Adipocyte (in vitro differentiated cells): Measurements from ENCODE around the gene AMIGO3.

Experiments used
- DNase-seq: peaks from one replicate; pipeline ENCODE4 v3.0.0-alpha.2; 2015; ENCODE audit warnings: low read depth
- H3K27me3 ChIP-seq: replicated peaks from 2 replicates; pipeline ENCODE4 v1.7.0; 2013; ENCODE audit warnings: mild to moderate bottlenecking, low read length, moderate library complexity; ENCODE audit not compliant: control insufficient read depth, insufficient read depth
- H3K36me3 ChIP-seq: 2 replicates; pipeline ENCODE4 v1.7.0; 2013; ENCODE audit warnings: low read length, mild to moderate bottlenecking, moderate library complexity; ENCODE audit not compliant: control insufficient read depth, insufficient read depth, severe bottlenecking
- H3K4me1 ChIP-seq: 2 replicates; pipeline ENCODE4 v1.7.0; 2013; ENCODE audit warnings: mild to moderate bottlenecking, low read length, moderate library complexity; ENCODE audit not compliant: control insufficient read depth, insufficient read depth
- H3K4me3 ChIP-seq: 2 replicates; pipeline ENCODE4 v1.7.0; 2013; ENCODE audit warnings: mild to moderate bottlenecking, low read length, moderate library complexity
- H3K9ac ChIP-seq: 2 replicates; pipeline ENCODE4 v1.7.0; 2013; ENCODE audit warnings: mild to moderate bottlenecking, low read length, moderate library complexity
- H3K9me3 ChIP-seq: 2 replicates; pipeline ENCODE4 v1.7.0; 2013; ENCODE audit warnings: mild to moderate bottlenecking, low read length, moderate library complexity; ENCODE audit not compliant: control insufficient read depth

Gene AMIGO3

DNA sequence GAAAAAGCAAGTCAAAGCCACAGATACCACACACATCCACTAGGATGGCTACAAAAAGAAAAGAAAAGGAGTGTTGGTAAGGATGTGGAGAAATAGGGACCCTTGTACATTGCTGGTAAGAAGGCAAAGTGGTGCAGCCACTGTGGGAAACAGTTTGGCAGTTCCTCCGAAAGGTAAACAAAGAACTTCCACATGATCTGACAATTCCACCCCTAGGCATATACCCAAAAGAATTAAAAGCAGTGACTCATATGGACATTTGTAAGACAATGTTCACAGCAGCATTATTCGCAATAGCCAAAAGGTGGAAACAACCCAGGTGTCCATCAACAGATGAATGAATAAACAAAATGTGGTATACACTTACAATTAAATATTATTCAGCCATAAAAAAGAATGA lies 26.5 kb upstream of the AMIGO3 start:
- DNase-seq, result peak; percentile 49
- Histone ChIP-seq H3K9me3 (no peaks in the 10 kb centered on the region), H3K4me3 (no peak overlapping the region), H3K36me3 (peaks cover 21% of the 10 kb centered on the region), H3K27me3 (no peaks in the 10 kb centered on the region), H3K9ac (no peak overlapping the region), H3K4me1 (no peaks in the 10 kb centered on the region)

DNA sequence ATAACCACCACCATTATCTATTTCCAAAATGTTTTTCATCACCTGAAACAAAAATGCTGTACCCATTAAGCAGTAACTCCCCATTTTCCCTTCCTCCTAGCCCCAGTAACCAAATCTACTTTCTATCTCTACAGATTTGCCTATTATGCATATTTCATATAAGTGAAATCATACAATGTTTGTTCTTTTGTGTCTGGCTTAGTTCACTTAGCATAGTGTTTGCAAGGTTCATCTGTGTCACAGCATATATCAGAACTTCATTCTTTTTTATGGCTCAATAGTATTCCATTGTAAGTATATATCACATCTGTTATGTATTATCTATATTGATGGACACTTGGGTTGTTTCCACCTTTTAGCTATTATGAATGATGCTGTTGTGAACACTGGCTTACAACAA lies 20.9 kb upstream of the AMIGO3 start:
- peaks cover 39% of the 10 kb centered on the region for H3K36me3 ChIP-seq
- no peaks in the 10 kb centered on the region for H3K27me3 ChIP-seq

DNA sequence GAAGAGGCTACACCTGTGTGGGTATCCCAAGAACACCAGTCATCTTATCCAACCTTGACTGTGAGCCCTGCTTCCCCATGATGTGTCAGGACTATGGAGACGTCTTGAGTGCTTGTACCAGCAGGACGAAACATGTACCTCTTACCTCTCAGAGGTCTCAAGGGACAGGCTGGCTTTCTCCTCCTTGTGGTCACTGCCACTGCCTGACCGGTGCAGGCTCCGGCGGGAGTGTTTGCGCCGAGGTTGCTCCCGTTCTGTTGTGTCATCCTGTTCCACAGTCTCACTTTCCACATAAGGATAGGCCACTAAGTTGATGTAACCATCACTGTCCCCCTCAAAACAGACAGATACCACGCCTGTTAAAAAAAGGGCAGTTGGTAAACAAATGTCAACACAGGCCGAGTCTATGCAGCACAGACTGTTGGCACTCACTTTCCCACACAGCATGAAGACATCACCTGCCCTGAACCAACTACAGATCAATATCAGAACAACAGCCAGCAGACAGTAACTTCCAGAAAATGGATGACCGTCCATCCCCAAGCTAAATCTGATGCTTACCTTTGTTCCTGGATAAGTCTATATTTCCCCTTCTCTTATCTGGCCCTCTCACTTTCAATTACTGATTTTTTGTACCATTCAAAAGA lies 18.7 kb upstream of the AMIGO3 start:
- Histone ChIP-seq H3K9me3 (no peaks in the 10 kb centered on the region), H3K4me3 (no peak overlapping the region), H3K27me3 (no peaks in the 10 kb centered on the region), H3K9ac (no peak overlapping the region), H3K36me3 (peaks cover 50% of the 10 kb centered on the region), H3K4me1 (peaks cover 7% of the 10 kb centered on the region)
- no peak for DNase-seq

More for the DNA sequence above, 20.9 kb upstream of the AMIGO3 start:
- DNase-seq, result no peak
- H3K4me3 ChIP-seq, result no peak overlapping the region
- no peaks in the 10 kb centered on the region for H3K4me1 ChIP-seq
- no peaks in the 10 kb centered on the region for H3K9me3 ChIP-seq
- no peak overlapping the region for H3K9ac ChIP-seq

DNA sequence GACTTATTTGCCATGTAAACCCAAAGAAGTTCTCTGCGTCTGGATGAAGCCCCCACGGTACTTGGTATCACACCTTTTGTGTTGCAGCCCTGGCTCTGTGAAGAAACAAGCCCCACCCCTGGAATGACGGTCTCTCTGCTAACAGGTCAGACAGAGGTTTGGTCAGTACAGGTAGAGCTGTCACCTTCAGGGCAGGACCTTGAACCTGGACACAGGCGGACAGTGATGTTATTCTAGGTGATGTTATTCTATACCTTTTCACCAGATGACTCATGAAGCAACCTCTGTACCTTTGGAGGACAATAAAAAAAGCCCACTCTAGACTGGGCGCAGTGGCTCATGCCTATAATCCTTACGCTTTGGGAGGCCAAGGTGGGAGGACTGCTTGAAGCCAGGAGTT lies 15.3 kb upstream of the AMIGO3 start:
- no peaks in the 10 kb centered on the region for H3K27me3 ChIP-seq
- H3K4me3 ChIP-seq, result no peak overlapping the region
- H3K9ac ChIP-seq, result no peak overlapping the region
- no peak for DNase-seq
- no peaks in the 10 kb centered on the region for H3K9me3 ChIP-seq
- peaks cover 65% of the 10 kb centered on the region for H3K36me3 ChIP-seq
- peaks cover 8% of the 10 kb centered on the region for H3K4me1 ChIP-seq

DNA sequence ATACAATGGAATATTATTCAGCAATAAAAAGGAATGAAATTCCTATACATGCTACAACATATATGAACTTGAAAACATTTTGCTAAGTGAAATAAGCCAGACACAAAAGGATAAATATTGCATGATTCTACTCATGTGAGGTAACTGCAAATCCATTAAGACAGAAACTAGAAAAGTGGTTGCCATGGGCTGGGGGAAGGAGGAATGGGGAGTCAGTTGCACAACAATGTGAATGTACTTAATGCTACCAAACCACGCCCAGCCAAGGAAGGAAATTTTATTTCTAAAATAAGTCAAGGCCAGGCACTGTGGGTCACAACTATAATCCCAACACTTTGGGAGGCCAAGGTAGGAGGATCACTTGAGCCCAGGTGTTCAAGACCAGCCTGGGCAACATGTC lies 14.1 kb upstream of the AMIGO3 start:
- H3K4me1 ChIP-seq, result peaks cover 8% of the 10 kb centered on the region
- no peaks in the 10 kb centered on the region for H3K9me3 ChIP-seq
- no peaks in the 10 kb centered on the region for H3K27me3 ChIP-seq
- H3K36me3 ChIP-seq, result peaks cover 66% of the 10 kb centered on the region
- no peak overlapping the region for H3K4me3 ChIP-seq
- no peak overlapping the region for H3K9ac ChIP-seq
- peak; percentile 40 for DNase-seq

DNA sequence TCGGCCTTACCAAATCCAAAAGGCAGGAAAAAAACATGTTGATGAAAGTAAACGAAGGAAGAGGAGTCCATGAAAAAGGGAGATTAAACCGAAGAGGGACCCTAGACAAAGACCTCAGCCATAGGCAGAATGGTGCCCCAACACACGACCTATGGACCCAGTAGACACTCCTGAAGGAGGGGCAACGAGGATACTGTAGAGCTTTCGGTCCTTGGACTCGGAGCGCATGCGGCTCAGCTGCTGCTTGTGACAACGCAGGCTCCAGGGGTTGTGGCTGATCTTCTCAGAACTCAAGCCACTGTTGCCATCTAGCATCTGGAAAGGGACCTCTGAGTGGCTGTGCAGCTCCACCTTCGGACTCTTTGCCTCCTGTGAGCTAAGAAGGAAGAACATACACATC lies 13.1 kb upstream of the AMIGO3 start:
- Histone ChIP-seq H3K4me3 (no peak overlapping the region), H3K27me3 (no peaks in the 10 kb centered on the region), H3K4me1 (peaks cover 8% of the 10 kb centered on the region), H3K9ac (no peak overlapping the region), H3K9me3 (no peaks in the 10 kb centered on the region), H3K36me3 (peaks cover 64% of the 10 kb centered on the region)
- DNase-seq, result no peak

DNA sequence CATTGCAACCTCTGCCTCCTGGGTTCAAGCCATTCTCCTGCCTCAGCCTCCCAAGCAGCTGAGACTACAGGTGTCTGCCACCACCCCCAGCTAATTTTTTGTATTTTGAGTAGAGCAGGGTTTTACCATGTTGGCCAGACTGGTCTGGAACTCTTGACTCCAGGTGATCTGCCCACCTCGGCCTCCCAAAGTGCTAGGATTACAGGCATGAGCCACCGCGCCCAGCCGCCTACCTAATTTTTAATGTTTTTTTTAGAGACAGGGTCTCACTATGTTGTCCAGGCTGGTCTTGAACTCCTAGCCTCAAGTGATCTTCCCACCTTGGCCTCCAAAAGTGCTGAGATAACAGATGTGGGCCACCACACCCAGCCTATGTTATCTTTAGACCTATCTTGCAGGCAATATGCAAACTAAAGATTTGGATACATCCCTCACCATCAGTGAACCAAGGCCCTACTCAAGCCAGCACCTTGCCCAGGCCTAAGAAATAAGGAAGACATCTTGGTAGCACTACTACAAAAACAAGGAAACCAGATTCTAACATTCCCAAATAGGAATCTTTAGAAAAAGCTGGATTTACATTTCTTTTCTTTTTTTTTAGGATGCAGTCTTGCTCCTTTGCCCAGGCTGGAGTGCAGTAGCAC lies 10.6 kb upstream of the AMIGO3 start:
- Histone ChIP-seq H3K9ac (no peak overlapping the region), H3K27me3 (no peaks in the 10 kb centered on the region), H3K4me3 (no peak overlapping the region), H3K9me3 (no peaks in the 10 kb centered on the region), H3K36me3 (peaks cover 60% of the 10 kb centered on the region), H3K4me1 (peaks cover 8% of the 10 kb centered on the region)
- no peak for DNase-seq

DNA sequence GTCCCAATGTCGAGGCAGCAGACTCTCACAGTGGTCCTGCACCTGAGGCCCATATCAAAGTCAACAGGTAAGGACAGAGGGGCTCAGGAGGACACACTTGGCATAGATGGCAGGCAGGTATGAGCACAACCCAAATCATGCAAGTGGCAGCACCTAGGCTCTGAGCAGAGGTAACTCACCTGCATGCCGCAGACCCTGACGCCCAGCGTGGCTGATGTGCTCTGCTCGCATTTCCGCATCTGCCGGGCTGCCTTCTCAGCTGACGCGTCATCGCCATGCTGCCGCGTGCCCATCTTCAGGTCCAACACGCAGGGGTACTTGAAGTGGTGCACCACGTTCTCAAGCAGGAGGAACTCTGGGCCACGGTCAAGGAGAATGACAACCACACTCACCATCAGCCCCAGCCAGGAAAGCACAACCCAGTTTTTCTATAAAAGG lies 8.5 kb upstream of the AMIGO3 start:
- Histone ChIP-seq H3K27me3 (no peaks in the 10 kb centered on the region), H3K4me3 (no peak overlapping the region), H3K36me3 (peaks cover 51% of the 10 kb centered on the region), H3K4me1 (peaks cover 10% of the 10 kb centered on the region), H3K9me3 (no peaks in the 10 kb centered on the region), H3K9ac (no peak overlapping the region)
- no peak for DNase-seq

DNA sequence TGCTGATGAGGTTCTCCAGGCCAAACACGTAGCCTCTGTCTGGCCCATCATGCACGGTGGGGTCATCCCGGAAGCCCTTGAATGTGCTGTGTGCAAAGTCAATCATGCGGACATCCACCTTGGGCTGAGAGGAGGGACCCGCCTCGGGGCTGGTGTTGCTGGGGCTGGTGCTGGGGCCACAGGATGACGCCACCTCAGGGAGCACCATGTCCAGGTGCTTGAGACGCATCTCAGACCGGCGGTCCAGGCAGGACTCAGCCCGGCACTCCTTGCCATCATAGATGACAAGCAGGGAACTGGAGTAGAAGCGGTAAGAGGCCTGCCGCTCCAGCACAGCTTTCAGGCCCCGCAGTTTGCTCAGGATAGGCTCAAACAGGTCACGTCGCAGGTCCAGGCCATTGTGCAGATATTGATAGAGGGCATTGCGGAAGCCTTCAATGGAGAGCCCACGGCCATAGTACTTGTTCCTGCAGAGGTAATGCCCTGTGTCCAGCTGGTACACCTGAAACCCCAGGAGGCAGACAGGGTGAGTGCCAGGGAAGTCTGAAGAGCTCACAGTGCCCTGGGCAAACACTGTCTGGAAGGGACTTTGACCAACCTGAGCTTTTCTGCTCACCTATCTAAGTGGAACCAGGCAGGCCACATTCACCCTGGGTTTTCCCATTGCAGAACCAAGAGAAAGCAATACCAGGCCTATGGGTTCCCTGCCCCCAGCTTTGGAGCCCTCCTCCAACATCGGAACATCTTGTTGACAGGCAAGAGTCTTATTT lies 7.9 kb upstream of the AMIGO3 start:
- no peaks in the 10 kb centered on the region for H3K27me3 ChIP-seq
- no peak overlapping the region for H3K9ac ChIP-seq
- peaks cover 49% of the 10 kb centered on the region for H3K36me3 ChIP-seq
- no peak overlapping the region for H3K4me3 ChIP-seq
- DNase-seq, result no peak
- no peaks in the 10 kb centered on the region for H3K9me3 ChIP-seq
- peaks cover 16% of the 10 kb centered on the region for H3K4me1 ChIP-seq

DNA sequence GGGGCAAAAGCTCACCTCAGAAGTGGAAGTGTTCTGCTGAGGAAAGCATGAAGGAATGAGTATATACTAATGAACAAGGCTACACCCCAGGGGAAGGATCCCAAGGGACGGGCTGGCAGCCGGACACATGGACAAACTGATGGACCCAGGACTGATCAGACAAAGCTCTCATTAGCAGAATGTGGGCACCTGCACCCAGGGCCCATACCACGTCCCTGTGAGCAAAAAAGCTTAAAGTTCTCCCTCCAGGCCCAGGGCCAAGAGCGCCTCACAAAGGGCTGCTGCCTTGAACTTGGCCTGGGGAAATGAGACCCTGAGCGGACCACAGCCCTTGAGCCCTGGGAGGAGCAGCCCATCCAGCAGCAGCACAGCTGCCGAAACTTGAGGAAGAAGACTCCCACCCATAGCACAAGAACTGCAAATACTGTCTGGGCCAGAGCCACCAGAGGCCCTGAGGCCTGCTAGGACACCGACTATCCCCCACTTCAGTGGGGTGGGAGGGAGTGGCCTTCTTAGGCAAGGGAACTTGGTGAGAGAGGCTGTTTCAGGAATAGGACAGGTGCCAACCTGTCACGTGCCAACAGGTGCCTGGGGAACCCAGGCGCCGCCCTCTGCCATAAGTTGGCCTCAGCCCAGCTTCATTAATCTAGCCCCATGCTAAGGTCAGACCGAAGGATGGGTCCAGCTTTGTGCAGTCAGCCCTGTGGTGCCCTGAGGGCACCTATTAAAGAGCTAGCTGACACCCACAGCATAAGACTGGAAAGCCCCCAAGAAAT lies 6.6 kb upstream of the AMIGO3 start:
- Histone ChIP-seq H3K9me3 (no peaks in the 10 kb centered on the region), H3K27me3 (no peaks in the 10 kb centered on the region), H3K36me3 (peaks cover 51% of the 10 kb centered on the region), H3K4me3 (no peak overlapping the region), H3K4me1 (peaks cover 20% of the 10 kb centered on the region), H3K9ac (no peak overlapping the region)
- DNase-seq, result no peak

DNA sequence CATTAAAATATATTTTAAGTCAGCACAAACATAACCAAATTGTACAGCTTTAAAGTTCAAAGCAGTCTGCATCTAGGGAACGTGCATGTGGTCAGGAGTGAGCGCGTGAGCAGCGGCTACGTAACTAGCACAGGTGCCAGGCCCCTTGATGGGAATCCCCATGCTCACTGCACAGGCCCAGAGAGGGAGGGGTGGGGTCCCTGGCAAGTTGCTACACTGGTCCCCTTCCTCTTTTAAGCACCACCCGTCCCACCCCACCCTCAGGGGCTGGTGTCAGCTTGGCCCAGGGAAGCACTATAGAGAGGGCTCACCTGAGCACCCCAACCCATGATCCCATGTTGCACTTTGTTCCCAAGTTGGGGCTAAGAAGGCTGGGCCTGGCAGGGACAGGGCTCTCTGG lies 5.1 kb upstream of the AMIGO3 start:
- peak overlapping the region; percentile 99 for H3K4me3 ChIP-seq
- peak overlapping the region; percentile 99 for H3K9ac ChIP-seq
- no peaks in the 10 kb centered on the region for H3K27me3 ChIP-seq
- no peaks in the 10 kb centered on the region for H3K9me3 ChIP-seq
- H3K4me1 ChIP-seq, result peaks cover 23% of the 10 kb centered on the region
- DNase-seq, result no peak
- peaks cover 48% of the 10 kb centered on the region for H3K36me3 ChIP-seq
